HepG2 (cell line): Measurements from ENCODE around the gene DCST2. TPM values are rescaled to one million over a fixed set of nuclear protein-coding genes. Genes with fewer than 3 reads are reported as not detected.

Source experiments
- ATAC-seq: fragments of 200-7000 bp; cut with Tn5 transposase; 3 replicates; pipeline ENCODE4 v1.9.1; 2020; ENCODE audit warnings: mild to moderate bottlenecking, moderate library complexity
- BruUV-seq: library from RNA; stranded (reverse); fragments of 400-500 nt; replicated peaks from 2 replicates; lab custom pipeline; 2021; lab: Mats Ljungman, UMichigan
- CTCF ChIA-PET: fragments of 300-600 bp; formaldehyde crosslinking; extraction: SDS; loops from one replicate; lab custom pipeline; 2021; ENCODE audit warnings: low total read pairs, inconsistent platforms, low intra/inter-chr PET ratio; lab: Yijun Ruan, JAX
- POLR2A ChIA-PET: fragments of 350-600 bp; sonication (Branson Sonifier 250); formaldehyde crosslinking; loops from one replicate; lab custom pipeline; 2020; ENCODE audit warnings: antibody characterized with exemption, inconsistent platforms; lab: Yijun Ruan, JAX
- DNase-seq: peaks from one replicate; pipeline ENCODE4 v3.0.0-alpha.2; 2015; ENCODE audit warnings: low spot score
- FAIRE-seq: peaks from 3 replicates; lab custom pipeline; 2011; peaks lifted over from hg19 to GRCh38; lab: Jason Lieb, UNC
- H2AFZ ChIP-seq: one replicate; pipeline ENCODE4 v1.6.1; 2011; ENCODE audit warnings: low read length, inconsistent platforms
- H3K27ac ChIP-seq: fragments of 300-600 bp; 3 replicates; pipeline ENCODE4 v1.8.0; 2011; ENCODE audit warnings: mixed run types, mild to moderate bottlenecking, mixed read lengths, low read length, inconsistent platforms; ENCODE audit not compliant: insufficient read depth; ENCODE audit errors: extremely low read length
- H3K27me3 ChIP-seq, 2 experiments: fragments of 200-600 bp in 1 of 2; 2 replicates in 1 of 2; 3 replicates in 1 of 2; pipeline versions ENCODE4 v1.6.0 to v1.8.0; 2011; ENCODE audit warnings: low read length in 2 of 2, mild to moderate bottlenecking in 2 of 2, moderate library complexity in 2 of 2, inconsistent platforms in 1 of 2; ENCODE audit not compliant: insufficient read depth in 2 of 2, control insufficient read depth in 1 of 2
- H3K36me3 ChIP-seq, 2 experiments: fragments of 200-600 bp in 1 of 2; replicated peaks in 1 of 2; 2 replicates in 1 of 2; 3 replicates in 1 of 2; pipeline versions ENCODE4 v1.5.1 to v1.8.0; 2011; ENCODE audit warnings: low read length in 2 of 2, inconsistent platforms in 1 of 2; ENCODE audit not compliant: insufficient read depth in 2 of 2, control insufficient read depth in 1 of 2
- H3K4me1 ChIP-seq: 2 replicates; pipeline ENCODE4 v1.5.1; 2012; ENCODE audit warnings: low read length, inconsistent platforms; ENCODE audit not compliant: insufficient read depth
- H3K4me2 ChIP-seq: 2 replicates; pipeline ENCODE4 v1.6.0; 2011; ENCODE audit warnings: low read depth, low read length, inconsistent platforms
- H3K4me3 ChIP-seq, 3 experiments: fragments of 200-600 bp in 1 of 3; sonication (generic), shearing (Covaris generic) in 1 of 3; replicated peaks in 1 of 3; 2 replicates each; pipeline ENCODE4 v1.5.1; 2011 to 2016; ENCODE audit warnings: low read length in 3 of 3, inconsistent platforms in 2 of 3, low read depth in 2 of 3, mild to moderate bottlenecking in 2 of 3, control low read depth in 1 of 3, mixed read lengths in 1 of 3; ENCODE audit not compliant: insufficient read depth in 1 of 3
- H3K79me2 ChIP-seq: one replicate; pipeline ENCODE4 v1.6.1; 2011; ENCODE audit warnings: low read length, inconsistent platforms; ENCODE audit not compliant: insufficient read depth
- H3K9ac ChIP-seq: 2 replicates; pipeline ENCODE4 v1.6.0; 2011; ENCODE audit warnings: mild to moderate bottlenecking, low read depth, low read length, inconsistent platforms; ENCODE audit not compliant: insufficient read depth
- H3K9me3 ChIP-seq: 2 replicates; pipeline ENCODE4 v1.5.1; 2012; ENCODE audit warnings: mild to moderate bottlenecking, low read length
- H4K20me1 ChIP-seq: 2 replicates; pipeline ENCODE4 v1.6.0; 2011; ENCODE audit warnings: inconsistent platforms, mild to moderate bottlenecking, low read length, moderate library complexity; ENCODE audit not compliant: insufficient read depth
- ETV5 ChIP-seq: IDR thresholded peaks from 2 replicates; pipeline ENCODE4 v1.6.1; 2018; ENCODE audit warnings: missing biosample characterization, missing genetic modification reagents, inconsistent platforms, borderline replicate concordance
- HNRNPL ChIP-seq: fragments of 200-400 bp; formaldehyde crosslinking; IDR thresholded peaks from 2 replicates; pipeline ENCODE4 v1.6.1; 2017; ENCODE audit warnings: mild to moderate bottlenecking, low read depth, low read length
- KLF12 ChIP-seq: sonication (generic); formaldehyde crosslinking; IDR thresholded peaks from 2 replicates; pipeline ENCODE4 v1.4.0; 2020; ENCODE audit warnings: missing genetic modification reagents, borderline replicate concordance
- ONECUT2 ChIP-seq: sonication (generic); formaldehyde crosslinking; IDR thresholded peaks from 2 replicates; pipeline ENCODE4 v1.4.0; 2020; ENCODE audit warnings: missing genetic modification reagents
- ZBTB7A ChIP-seq: sonication (generic); formaldehyde crosslinking; IDR thresholded peaks from 2 replicates; pipeline ENCODE4 v1.8.0; 2022; ENCODE audit warnings: mild to moderate bottlenecking, missing genetic modification reagents
- ZMAT3 ChIP-seq: sonication (generic); formaldehyde crosslinking; conservative IDR thresholded peaks from 2 replicates; pipeline ENCODE4 v1.7.0; 2021; ENCODE audit warnings: missing genetic modification reagents
- ZNF577 ChIP-seq: sonication (generic); formaldehyde crosslinking; IDR thresholded peaks from 2 replicates; pipeline ENCODE4 v1.4.0; 2020; ENCODE audit warnings: mild to moderate bottlenecking, low read depth, missing genetic modification reagents, borderline replicate concordance
- ZNF761 ChIP-seq: sonication (generic); formaldehyde crosslinking; conservative IDR thresholded peaks from 2 replicates; pipeline ENCODE4 v1.4.0; 2020; ENCODE audit warnings: mild to moderate bottlenecking, missing genetic modification reagents
- ZNF777 ChIP-seq: sonication (generic); formaldehyde crosslinking; IDR thresholded peaks from 2 replicates; pipeline ENCODE4 v1.4.0; 2020; ENCODE audit warnings: missing genetic modification reagents
- WGBS: methylation state at CpG from one replicate; pipeline ENCODE4 v1.1.6; 2017; ENCODE audit warnings: low lambda C conversion rate; 5-methylcytosine and 5-hydroxymethylcytosine counted together
- in situ Hi-C: cut with HindIII; loops from 2 replicates; pipeline ENCODE4 v1.10.0; 2017; ENCODE audit warnings: low pct_unique_long_range_greater_than_20kb; ENCODE audit not compliant: extremely low pct_ligation_motif_present
- intact Hi-C: fragments of 100-400 bp; cut with micrococcal nuclease; formaldehyde crosslinking; loops from one replicate; pipeline ENCODE4 v1.10.0; 2022; ENCODE audit not compliant: unreplicated experiment
- polyA plus RNA-seq, 8 experiments: library from polyadenylated mRNA; depleted of rRNA in 3 of 8; stranded (reverse) in 7 of 8; unstranded in 1 of 8; fragments of >200 nt; fragmentation: Illumina TruSeq in 4 of 8; extraction: Trizol in 4 of 8; gene quantifications; 2 replicates each; pipeline versions ENCODE4 v1.2.1 to v1.2.3, GENCODE V29; 2011 to 2016; ENCODE audit warnings: low read depth in 4 of 8, missing spikeins in 1 of 8, mixed read lengths in 1 of 8; ENCODE audit not compliant: insufficient read depth in 1 of 8
- total RNA-seq, 5 experiments: library from RNA; depleted of rRNA; stranded (reverse); fragments of >200 nt; fragmentation: Illumina TruSeq; extraction: Trizol; gene quantifications; 2 replicates each; pipeline ENCODE4 v1.2.3, GENCODE V29; 2016; ENCODE audit warnings: low read depth in 1 of 5
- TF ChIP-seq, protein P1 (sequence below): sonication (generic); formaldehyde crosslinking; IDR thresholded peaks from 2 replicates; pipeline ENCODE4 v1.4.0; 2020; ENCODE audit warnings: missing genetic modification reagents
- TF ChIP-seq, protein P2 (sequence below): sonication (generic); formaldehyde crosslinking; IDR thresholded peaks from 2 replicates; pipeline ENCODE4 v1.4.0; 2020; ENCODE audit warnings: mild to moderate bottlenecking, missing genetic modification reagents, borderline replicate concordance
- TF ChIP-seq, protein P3 (sequence below): IDR thresholded peaks from 2 replicates; pipeline ENCODE4 v1.6.1; 2016
- TF ChIP-seq, protein P4 (sequence below): sonication (generic); formaldehyde crosslinking; IDR thresholded peaks from 2 replicates; pipeline ENCODE4 v1.4.0; 2020; ENCODE audit warnings: mild to moderate bottlenecking, missing genetic modification reagents

DCST2 gene
- total and polyA plus RNA-seq, 2 of the 13 experiments (the other 11 are each of a cell fraction or from before 2014, with no cell fraction given) = 0.74 TPM; not detected in 1

DNA sequence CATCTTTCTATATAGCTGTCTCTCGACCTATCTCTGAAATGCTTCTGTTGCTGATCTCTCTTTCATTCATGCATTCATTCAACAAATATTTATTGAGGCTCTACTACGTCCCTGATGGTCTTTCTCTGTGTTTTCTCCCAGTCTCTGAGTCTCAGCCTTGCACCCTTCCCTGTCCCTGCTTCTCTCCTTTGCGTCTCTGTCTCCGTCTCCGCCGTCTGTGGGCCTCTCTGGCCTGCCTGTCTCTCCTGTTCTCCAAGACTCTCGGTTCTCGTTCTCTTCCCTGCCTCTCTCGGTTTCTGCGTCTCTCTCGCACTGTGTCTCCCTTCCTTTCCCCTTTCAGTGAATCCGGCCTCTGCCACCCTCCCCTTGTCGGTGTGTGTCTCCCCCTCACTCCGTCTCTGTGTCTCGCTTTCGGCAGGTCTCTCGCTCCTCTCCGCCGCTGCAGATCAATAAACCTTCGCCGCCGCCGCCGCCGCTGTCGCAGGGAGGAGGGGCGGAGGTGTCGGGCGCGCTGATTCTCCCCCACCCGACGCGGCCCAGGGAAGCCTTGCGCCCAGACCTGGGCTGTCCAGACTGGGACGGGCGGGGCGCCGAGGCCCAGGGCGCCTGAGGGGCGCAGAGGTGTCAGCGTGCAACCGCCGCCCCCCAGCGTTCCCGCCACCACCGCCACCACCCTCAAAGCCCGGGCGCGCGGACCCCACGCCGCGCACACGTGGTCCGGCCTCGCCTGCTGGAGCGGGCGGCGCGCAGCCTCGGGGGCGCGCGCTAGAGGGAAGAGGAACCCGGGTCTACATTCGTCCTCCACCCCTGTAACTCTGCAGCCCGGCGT, 48.1 kb upstream of the DCST2 start (continued):
- TF ChIP-seq ZNF777 (peak; percentile 64; the same call in 1 of the 2 replicates), KLF12 (CRISPR knock-in tag) (no peak), ONECUT2 (peak; percentile 64; the same call in 1 of the 2 replicates)
- TF ChIP-seq, protein P1, sequence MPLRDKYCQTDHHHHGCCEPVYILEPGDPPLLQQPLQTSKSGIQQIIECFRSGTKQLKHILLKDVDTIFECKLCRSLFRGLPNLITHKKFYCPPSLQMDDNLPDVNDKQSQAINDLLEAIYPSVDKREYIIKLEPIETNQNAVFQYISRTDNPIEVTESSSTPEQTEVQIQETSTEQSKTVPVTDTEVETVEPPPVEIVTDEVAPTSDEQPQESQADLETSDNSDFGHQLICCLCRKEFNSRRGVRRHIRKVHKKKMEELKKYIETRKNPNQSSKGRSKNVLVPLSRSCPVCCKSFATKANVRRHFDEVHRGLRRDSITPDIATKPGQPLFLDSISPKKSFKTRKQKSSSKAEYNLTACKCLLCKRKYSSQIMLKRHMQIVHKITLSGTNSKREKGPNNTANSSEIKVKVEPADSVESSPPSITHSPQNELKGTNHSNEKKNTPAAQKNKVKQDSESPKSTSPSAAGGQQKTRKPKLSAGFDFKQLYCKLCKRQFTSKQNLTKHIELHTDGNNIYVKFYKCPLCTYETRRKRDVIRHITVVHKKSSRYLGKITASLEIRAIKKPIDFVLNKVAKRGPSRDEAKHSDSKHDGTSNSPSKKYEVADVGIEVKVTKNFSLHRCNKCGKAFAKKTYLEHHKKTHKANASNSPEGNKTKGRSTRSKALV (CRISPR knock-in tag) = 0 out of 2 replicates have a peak, but pooled peaks have one; percentile 14
- TF ChIP-seq, all 625 proteins: peak for 40

DNA sequence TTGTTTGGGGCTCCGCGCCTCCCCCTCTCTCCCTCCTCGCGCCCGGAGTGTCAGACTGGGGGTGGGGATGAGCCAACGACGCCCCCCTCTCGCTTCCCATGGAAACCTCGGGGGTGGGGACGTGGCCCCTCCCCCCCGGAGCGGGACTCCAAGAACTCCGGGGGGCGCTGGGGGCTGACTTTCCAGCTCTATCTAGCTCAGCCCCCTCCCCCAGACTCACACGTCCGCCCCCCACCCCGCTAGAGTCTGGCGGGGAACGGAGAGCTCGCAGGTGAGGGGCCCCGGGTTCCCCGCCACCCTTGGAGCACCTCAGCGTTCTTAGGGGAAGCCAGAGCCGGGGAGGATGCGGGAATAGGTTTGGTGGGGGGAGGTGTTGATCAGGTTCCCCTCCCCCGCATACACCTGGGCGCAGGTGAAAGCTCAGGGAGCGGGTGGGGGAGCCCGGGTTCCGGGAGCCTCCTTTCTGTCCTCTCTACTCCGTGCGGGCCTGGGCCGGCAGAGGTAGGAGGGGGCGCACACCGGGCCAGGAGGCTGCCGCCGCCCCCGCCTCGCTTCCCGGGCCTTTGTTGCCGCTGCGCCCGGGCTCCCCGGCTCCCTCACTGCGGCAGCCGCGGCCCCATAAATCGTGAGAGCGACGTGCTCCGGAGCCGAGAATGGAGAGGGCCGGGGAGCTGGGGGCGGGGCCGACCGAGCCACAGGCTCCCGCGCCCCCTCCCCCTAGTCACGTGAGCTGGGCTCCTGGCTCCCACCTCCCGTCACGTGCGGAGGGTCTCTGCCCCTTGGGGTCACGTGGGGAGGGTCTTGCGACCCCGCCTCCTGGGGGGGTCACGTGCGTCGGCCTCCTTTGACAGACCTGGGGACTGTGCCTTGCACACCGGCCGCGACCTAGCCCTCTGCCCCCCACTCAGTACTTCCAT, 47.0 kb upstream of the DCST2 start:
- intact Hi-C loops (loop anchor here (5.0 to 10.0 kb wide), 2 partner anchors 33 to 176 kb away; no protein-coding TSS in a partner anchor), in situ Hi-C loops (no loop called here)
- Histone ChIP-seq H3K79me2 (no peaks in the 10 kb centered on the region), H3K4me3 (peak overlapping the region; percentile 48 to 70 (median 50); a peak in 5 of 6 replicates), H3K4me1 (peaks cover 70% of the 10 kb centered on the region), H3K9me3 (no peaks in the 10 kb centered on the region), H3K4me2 (peak overlapping the region; percentile 90), H4K20me1 (peaks cover 4% of the 10 kb centered on the region; the same call in 1 of the 2 replicates), H3K36me3 (no peaks in the 10 kb centered on the region), H3K9ac (0 out of 2 replicates have a peak overlapping the region, but pooled peaks have one; percentile 17), H3K27me3 (peaks cover 27 to 84% of the 10 kb centered on the region in 2 experiments), H3K27ac (no peak overlapping the region), H2AFZ (no peak overlapping the region)
- CTCF ChIA-PET = no interaction called here
- ATAC-seq = no peak
- no peak for DNase-seq
- no peak for FAIRE-seq
- WGBS = 0% methylated on average over 2 of the region's 71 CpGs
- no TSS peak for BruUV-seq
- POLR2A ChIA-PET = interaction anchor here (1.0 to 1.3 kb wide), 3 partner anchors 10 to 18 kb away, joined by 3 to 4 read pairs (median 3); no protein-coding TSS in a partner anchor
- TF ChIP-seq, protein P2, sequence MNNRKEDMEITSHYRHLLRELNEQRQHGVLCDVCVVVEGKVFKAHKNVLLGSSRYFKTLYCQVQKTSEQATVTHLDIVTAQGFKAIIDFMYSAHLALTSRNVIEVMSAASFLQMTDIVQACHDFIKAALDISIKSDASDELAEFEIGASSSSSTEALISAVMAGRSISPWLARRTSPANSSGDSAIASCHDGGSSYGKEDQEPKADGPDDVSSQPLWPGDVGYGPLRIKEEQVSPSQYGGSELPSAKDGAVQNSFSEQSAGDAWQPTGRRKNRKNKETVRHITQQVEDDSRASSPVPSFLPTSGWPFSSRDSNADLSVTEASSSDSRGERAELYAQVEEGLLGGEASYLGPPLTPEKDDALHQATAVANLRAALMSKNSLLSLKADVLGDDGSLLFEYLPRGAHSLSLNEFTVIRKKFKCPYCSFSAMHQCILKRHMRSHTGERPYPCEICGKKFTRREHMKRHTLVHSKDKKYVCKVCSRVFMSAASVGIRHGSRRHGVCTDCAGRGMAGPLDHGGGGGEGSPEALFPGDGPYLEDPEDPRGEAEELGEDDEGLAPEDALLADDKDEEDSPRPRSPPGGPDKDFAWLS (CRISPR knock-in tag) = no peak
- peak; percentile 97 for TF ChIP-seq ZBTB7A (CRISPR knock-in tag)
- no peak for TF ChIP-seq HNRNPL
- TF ChIP-seq ZNF761 (CRISPR knock-in tag) = no peak
- no peak for TF ChIP-seq ZNF577 (CRISPR knock-in tag)
- no peak for TF ChIP-seq ZMAT3 (CRISPR knock-in tag)
- TF ChIP-seq, protein P3, sequence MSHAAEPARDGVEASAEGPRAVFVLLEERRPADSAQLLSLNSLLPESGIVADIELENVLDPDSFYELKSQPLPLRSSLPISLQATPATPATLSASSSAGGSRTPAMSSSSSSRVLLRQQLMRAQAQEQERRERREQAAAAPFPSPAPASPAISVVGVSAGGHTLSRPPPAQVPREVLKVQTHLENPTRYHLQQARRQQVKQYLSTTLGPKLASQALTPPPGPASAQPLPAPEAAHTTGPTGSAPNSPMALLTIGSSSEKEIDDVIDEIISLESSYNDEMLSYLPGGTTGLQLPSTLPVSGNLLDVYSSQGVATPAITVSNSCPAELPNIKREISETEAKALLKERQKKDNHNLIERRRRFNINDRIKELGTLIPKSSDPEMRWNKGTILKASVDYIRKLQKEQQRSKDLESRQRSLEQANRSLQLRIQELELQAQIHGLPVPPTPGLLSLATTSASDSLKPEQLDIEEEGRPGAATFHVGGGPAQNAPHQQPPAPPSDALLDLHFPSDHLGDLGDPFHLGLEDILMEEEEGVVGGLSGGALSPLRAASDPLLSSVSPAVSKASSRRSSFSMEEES (CRISPR knock-in tag) = 0 out of 2 replicates have a peak, but pooled peaks have one; percentile 42
- TF ChIP-seq ETV5 (CRISPR knock-in tag) = no peak
- TF ChIP-seq, protein P4, sequence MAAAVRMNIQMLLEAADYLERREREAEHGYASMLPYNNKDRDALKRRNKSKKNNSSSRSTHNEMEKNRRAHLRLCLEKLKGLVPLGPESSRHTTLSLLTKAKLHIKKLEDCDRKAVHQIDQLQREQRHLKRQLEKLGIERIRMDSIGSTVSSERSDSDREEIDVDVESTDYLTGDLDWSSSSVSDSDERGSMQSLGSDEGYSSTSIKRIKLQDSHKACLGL (CRISPR knock-in tag) = peak; percentile 45; the same call in 1 of the 2 replicates
